Brain microvascular endothelial cell (primary cell): Measurements from ENCODE around the gene ISCA2.

Source experiments
- DNase-seq: peaks from one replicate; pipeline ENCODE4 v3.0.0-alpha.2; 2020
- H3K27ac ChIP-seq: fragments of 250-450 bp; sonication (Bioruptor Pico); 2 replicates; pipeline ENCODE4 v1.5.1; 2020; ENCODE audit warnings: mild to moderate bottlenecking, moderate library complexity
- H3K27me3 ChIP-seq: fragments of 250-450 bp; sonication (Bioruptor Pico); replicated peaks from 2 replicates; pipeline ENCODE4 v1.5.1; 2020; ENCODE audit warnings: mild to moderate bottlenecking
- H3K36me3 ChIP-seq: fragments of 250-450 bp; sonication (Bioruptor Pico); replicated peaks from 2 replicates; pipeline ENCODE4 v1.5.1; 2020; ENCODE audit warnings: mild to moderate bottlenecking
- H3K4me3 ChIP-seq: 2 replicates; pipeline ENCODE4 v1.5.1; 2011; ENCODE audit warnings: low read depth, mild to moderate bottlenecking, control low read depth, low read length, moderate library complexity
- in situ Hi-C: cut with HindIII; loops from 2 replicates; pipeline ENCODE4 v1.10.0; 2017; ENCODE audit warnings: low sequenced_read_pairs, low pct_ligation_motif_present
- TF ChIP-seq, protein P1 (sequence below): IDR thresholded peaks from 2 replicates; pipeline ENCODE4 v1.5.1; 2011; ENCODE audit warnings: low read depth, mild to moderate bottlenecking, moderate library complexity, low read length, control low read depth, inconsistent platforms; ENCODE audit errors: missing control alignments

The ISCA2 gene

DNA sequence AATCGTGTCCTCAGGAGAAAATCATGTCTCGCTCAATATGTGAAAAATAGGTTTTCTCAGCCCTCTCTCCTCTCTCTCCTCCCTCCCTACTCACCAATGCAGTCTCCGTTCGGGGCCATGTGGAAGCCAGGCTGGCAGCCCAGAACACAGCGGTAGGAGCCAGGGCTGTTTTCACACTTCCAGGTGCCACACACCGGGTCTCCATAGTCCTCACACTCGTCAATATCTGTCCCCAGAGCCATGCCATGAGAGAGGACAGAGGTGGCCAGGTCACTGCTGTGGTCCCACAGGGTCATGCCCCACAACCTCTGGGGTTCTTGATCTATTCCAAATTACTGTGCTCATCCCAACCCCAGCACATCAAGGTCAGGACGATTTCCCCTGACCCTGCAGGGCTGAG is 13.5 kb downstream of the ISCA2 start:
- Histone ChIP-seq H3K27me3 (no peaks in the 10 kb centered on the region), H3K27ac (no peak overlapping the region), H3K4me3 (no peak overlapping the region), H3K36me3 (peaks cover 28% of the 10 kb centered on the region)
- in situ Hi-C loops, result no loop called here
- TF ChIP-seq, protein P1, sequence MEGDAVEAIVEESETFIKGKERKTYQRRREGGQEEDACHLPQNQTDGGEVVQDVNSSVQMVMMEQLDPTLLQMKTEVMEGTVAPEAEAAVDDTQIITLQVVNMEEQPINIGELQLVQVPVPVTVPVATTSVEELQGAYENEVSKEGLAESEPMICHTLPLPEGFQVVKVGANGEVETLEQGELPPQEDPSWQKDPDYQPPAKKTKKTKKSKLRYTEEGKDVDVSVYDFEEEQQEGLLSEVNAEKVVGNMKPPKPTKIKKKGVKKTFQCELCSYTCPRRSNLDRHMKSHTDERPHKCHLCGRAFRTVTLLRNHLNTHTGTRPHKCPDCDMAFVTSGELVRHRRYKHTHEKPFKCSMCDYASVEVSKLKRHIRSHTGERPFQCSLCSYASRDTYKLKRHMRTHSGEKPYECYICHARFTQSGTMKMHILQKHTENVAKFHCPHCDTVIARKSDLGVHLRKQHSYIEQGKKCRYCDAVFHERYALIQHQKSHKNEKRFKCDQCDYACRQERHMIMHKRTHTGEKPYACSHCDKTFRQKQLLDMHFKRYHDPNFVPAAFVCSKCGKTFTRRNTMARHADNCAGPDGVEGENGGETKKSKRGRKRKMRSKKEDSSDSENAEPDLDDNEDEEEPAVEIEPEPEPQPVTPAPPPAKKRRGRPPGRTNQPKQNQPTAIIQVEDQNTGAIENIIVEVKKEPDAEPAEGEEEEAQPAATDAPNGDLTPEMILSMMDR, result no peak
- DNase-seq, result no peak

DNA sequence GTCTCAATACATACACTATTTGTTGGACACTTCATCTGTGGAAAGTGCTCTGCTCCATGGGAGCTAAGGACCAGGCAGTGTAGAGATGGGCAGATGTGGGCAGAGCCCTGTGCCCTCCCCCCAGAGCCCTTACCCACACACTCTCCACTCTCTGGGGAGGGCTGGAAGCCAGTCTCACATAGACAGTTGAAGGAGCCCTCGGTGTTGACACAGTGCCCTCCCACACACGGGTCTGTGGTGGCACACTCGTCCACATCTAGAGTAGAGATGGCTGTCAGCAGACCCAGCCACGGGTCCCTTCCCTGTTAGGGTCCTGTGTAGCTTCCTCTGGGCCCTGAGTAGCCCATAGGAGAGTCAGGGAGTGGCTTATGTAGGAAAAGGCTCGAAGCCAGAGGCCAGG is 14.3 kb downstream of the ISCA2 start:
- DNase-seq, result no peak
- Histone ChIP-seq H3K27ac (no peak overlapping the region), H3K4me3 (no peak overlapping the region), H3K36me3 (peaks cover 30% of the 10 kb centered on the region), H3K27me3 (no peaks in the 10 kb centered on the region)
- in situ Hi-C loops, result no loop called here
- TF ChIP-seq, protein P1, result no peak

DNA sequence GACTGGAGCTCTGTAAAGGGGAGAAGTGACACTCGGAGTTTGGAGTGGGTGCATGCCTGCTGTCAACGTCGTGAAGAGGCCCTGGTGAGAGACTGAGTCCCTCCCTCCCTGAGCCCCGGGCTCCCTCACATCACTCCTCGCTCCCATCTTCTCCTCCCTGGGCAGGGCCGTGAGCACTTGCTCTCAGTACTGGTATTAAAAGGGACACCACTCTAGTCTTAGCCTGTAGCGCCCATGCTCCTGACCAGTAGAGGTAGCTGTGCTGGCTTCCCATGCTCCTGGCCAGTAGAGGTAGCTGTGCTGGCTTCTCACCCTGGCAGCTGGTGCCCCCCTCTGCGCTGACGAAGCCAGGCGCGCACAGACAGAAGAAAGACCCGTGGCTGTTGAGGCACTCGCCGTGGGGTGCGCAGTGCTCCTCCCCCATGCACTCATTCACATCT is 14.7 kb downstream of the ISCA2 start:
- Histone ChIP-seq H3K27ac (no peak overlapping the region), H3K4me3 (no peak overlapping the region), H3K36me3 (peaks cover 33% of the 10 kb centered on the region), H3K27me3 (no peaks in the 10 kb centered on the region)
- no peak for DNase-seq
- in situ Hi-C loops, result no loop called here
- TF ChIP-seq, protein P1, result peak; percentile 83

GRCh38 chr14:74508844-74509428 is 15.4 kb downstream of the ISCA2 start:
- Histone ChIP-seq H3K27ac (no peak overlapping the region), H3K4me3 (no peak overlapping the region), H3K36me3 (peaks cover 39% of the 10 kb centered on the region), H3K27me3 (no peaks in the 10 kb centered on the region)
- in situ Hi-C loops, result no loop called here
- TF ChIP-seq, protein P1, result no peak
- DNase-seq, result no peak

GRCh38 chr14:74509587-74510222 is 16.1 kb downstream of the ISCA2 start:
- no peak for DNase-seq
- peaks cover 36% of the 10 kb centered on the region for H3K36me3 ChIP-seq
- no peaks in the 10 kb centered on the region for H3K27me3 ChIP-seq
- H3K4me3 ChIP-seq, result no peak overlapping the region
- in situ Hi-C loops, result no loop called here
- no peak overlapping the region for H3K27ac ChIP-seq
- TF ChIP-seq, protein P1, result no peak
